PC-3 (cell line): ENCODE data around the gene EIF4A2.
A peak's percentile ranks its signal among the peaks of the same experiment; 100 is the strongest.

ENCODE experiments used
- CTCF ChIP-seq: fragments of 300-600 bp; sonication (generic); conservative IDR thresholded peaks from 2 replicates; pipeline ENCODE4 v1.5.1; 2017; ENCODE audit warnings: antibody characterized with exemption, low read depth, mild to moderate bottlenecking, low read length
- EZH2 ChIP-seq: fragments of 300-600 bp; sonication (generic); IDR thresholded peaks from one replicate; pipeline ENCODE4 v1.6.1; 2017; ENCODE audit warnings: antibody characterized with exemption, mild to moderate bottlenecking, low read length; ENCODE audit not compliant: unreplicated experiment

DNA sequence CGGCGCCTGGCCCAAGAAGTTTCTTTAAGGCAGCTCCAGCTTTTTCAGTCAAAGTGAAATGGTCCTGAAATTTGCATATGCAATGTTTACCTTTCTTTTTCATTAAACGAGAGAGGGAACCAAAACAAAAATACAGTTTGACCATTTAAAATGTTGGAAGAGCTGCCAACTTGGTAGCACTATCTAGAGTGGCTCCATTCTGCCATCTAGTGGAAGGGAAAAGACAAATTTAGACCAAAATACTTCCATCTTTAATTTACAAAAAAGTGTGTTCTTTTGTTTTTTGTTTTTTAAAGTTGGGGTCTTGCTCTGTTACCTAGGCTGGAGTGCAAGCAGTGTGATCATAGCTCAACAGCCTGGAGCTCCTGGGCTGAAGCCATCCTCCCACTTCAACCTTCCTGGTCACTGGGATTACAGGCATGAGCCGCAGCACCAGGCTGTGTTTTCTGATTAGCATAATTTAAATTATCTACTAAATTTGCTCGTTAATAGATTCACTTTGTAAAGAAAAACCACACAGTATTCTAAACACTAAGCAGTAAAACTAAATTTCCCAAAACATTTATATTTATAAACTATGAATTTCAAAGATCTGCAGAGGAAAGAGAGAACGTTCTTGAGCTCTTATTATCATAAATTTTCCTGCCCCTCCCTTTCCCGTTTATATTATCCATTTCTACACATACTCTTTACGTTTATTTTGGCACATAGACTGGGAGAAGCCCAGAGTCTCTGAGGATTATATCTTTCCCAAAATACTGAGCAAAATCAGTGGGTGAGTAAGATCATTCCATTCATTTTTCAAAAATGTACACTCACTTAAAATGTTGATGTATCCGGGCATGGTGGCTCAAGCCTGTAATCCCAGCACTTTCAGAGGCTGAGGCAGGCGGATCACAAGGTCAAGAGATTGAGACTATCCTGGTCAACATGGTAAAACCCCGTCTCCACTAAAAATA is 38.3 kb downstream of the EIF4A2 start:
- TF ChIP-seq EZH2 (no peak), CTCF (peak; percentile 84)
